PC-3 (cell line): ENCODE results near the gene EVPLL. TPM values are rescaled to one million over a fixed set of nuclear protein-coding genes. Genes with fewer than 3 reads are reported as not detected.
"Not testable (repeated sequence)": the region's sequence is repeated elsewhere in the genome, so short reads cannot be mapped to it uniquely, and the experiment has no call there.

Experiments
- ATAC-seq: fragments of 200-7000 bp; cut with Tn5 transposase; 2 replicates; pipeline ENCODE4 v1.9.1; 2020; ENCODE audit warnings: mild to moderate bottlenecking, moderate library complexity
- BruUV-seq: library from RNA; stranded (reverse); fragments of 400-500 nt; replicated peaks from 2 replicates; lab custom pipeline; 2021; lab: Mats Ljungman, UMichigan
- CTCF ChIA-PET: fragments of 300-600 bp; sonication (Branson Sonifier 250); formaldehyde crosslinking; loops from one replicate; lab custom pipeline; 2022; ENCODE audit warnings: antibody characterized with exemption; lab: Charles Lee
- POLR2A ChIA-PET: fragments of 300-600 bp; sonication (Branson Sonifier 250); formaldehyde crosslinking; loops from one replicate; lab custom pipeline; 2022; ENCODE audit warnings: antibody characterized with exemption; ENCODE audit not compliant: unreplicated experiment; lab: Charles Lee
- DNase-seq: peaks from one replicate; pipeline ENCODE4 v3.0.0-alpha.2; 2015
- H2AFZ ChIP-seq: fragments of 300-600 bp; sonication (generic); 2 replicates; pipeline ENCODE4 v1.6.0; 2016; ENCODE audit warnings: antibody characterized with exemption, low read length
- H3F3A ChIP-seq: fragments of 300-600 bp; sonication (generic); one replicate; pipeline ENCODE4 v1.6.0; 2017; ENCODE audit warnings: antibody characterized with exemption, low read length, control low read depth, mild to moderate bottlenecking; ENCODE audit not compliant: unreplicated experiment
- H3K27ac ChIP-seq: fragments of 300-600 bp; sonication (generic); 2 replicates; pipeline ENCODE4 v1.5.1; 2016; ENCODE audit warnings: mild to moderate bottlenecking, low read length
- H3K27me3 ChIP-seq: fragments of 300-600 bp; sonication (generic); 2 replicates; pipeline ENCODE4 v1.6.1; 2016; ENCODE audit warnings: low read length, mixed read lengths
- H3K36me3 ChIP-seq: fragments of 300-600 bp; sonication (generic); 2 replicates; pipeline ENCODE4 v1.6.1; 2016; ENCODE audit warnings: low read depth, mixed run types, low read length, mixed read lengths
- H3K4me1 ChIP-seq: fragments of 300-600 bp; sonication (generic); 2 replicates; pipeline ENCODE4 v1.5.1; 2016; ENCODE audit warnings: low read length; ENCODE audit not compliant: insufficient read depth
- H3K4me2 ChIP-seq: fragments of 300-600 bp; sonication (generic); 2 replicates; pipeline ENCODE4 v1.6.0; 2016; ENCODE audit warnings: low read length
- H3K4me3 ChIP-seq: fragments of 300-600 bp; sonication (generic); 2 replicates; pipeline ENCODE4 v1.5.1; 2016; ENCODE audit warnings: mild to moderate bottlenecking, low read length, mixed read lengths
- H3K79me2 ChIP-seq: fragments of 300-600 bp; sonication (generic); 2 replicates; pipeline ENCODE4 v1.6.1; 2017; ENCODE audit warnings: low read length, mixed read lengths
- H3K9ac ChIP-seq: fragments of 300-600 bp; sonication (generic); 2 replicates; pipeline ENCODE4 v1.6.0; 2016; ENCODE audit warnings: mild to moderate bottlenecking, low read length
- H3K9me2 ChIP-seq: fragments of 300-600 bp; sonication (generic); replicated peaks from 2 replicates; pipeline ENCODE4 v1.6.1; 2016; ENCODE audit warnings: mixed run types, low read length, mixed read lengths
- H3K9me3 ChIP-seq: fragments of 300-600 bp; sonication (generic); 2 replicates; pipeline ENCODE4 v1.6.1; 2016; ENCODE audit warnings: low read length, mixed read lengths
- H4K20me1 ChIP-seq: fragments of 300-600 bp; sonication (generic); 2 replicates; pipeline ENCODE4 v1.6.1; 2016; ENCODE audit warnings: low read length, mixed read lengths
- EZH2 ChIP-seq: fragments of 300-600 bp; sonication (generic); IDR thresholded peaks from one replicate; pipeline ENCODE4 v1.6.1; 2017; ENCODE audit warnings: antibody characterized with exemption, mild to moderate bottlenecking, low read length; ENCODE audit not compliant: unreplicated experiment
- EZH2phosphoT487 ChIP-seq: fragments of 300-600 bp; sonication (generic); IDR thresholded peaks from 2 replicates; pipeline ENCODE4 v1.6.1; 2018; ENCODE audit warnings: mild to moderate bottlenecking, antibody characterized with exemption, low read length, borderline replicate concordance
- intact Hi-C: fragments of 100-400 bp; cut with micrococcal nuclease; formaldehyde crosslinking; loops from 2 replicates; pipeline ENCODE4 v1.9.0; 2023
- total RNA-seq: library from RNA; depleted of rRNA; stranded (reverse); fragments of >200 nt; gene quantifications from 2 replicates; pipeline ENCODE4 v1.2.3, GENCODE V29; 2014
- TF ChIP-seq, protein P1 (sequence below): fragments of 300-600 bp; sonication (generic); conservative IDR thresholded peaks from 2 replicates; pipeline ENCODE4 v1.5.1; 2017; ENCODE audit warnings: antibody characterized with exemption, low read depth, mild to moderate bottlenecking, low read length

Gene EVPLL
- total RNA-seq, 1 experiment from 2014 or later = 1.3 TPM

DNA sequence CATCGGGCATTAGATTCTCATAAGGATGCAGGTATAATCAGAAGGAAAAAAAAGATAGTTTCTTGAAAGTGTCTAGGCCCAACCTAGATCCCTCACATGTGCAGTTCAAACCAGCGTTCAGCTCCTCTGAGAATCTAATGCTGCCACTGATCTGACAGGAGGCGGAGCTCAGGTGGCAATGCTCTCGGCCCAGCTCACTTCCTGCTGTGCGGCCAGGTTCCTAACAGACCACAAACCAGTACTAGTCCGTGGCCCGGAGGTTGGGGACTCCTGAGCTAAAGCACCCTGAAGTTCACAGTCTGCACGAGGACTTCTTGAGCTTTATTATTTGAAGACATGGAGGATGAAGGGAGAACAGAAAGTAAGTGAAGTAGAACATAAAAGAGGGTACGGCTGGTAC is 45.7 kb upstream of the EVPLL start:
- DNase-seq (no peak), ATAC-seq (no peak)
- intact Hi-C loops = no loop called here
- TF ChIP-seq, protein P1, sequence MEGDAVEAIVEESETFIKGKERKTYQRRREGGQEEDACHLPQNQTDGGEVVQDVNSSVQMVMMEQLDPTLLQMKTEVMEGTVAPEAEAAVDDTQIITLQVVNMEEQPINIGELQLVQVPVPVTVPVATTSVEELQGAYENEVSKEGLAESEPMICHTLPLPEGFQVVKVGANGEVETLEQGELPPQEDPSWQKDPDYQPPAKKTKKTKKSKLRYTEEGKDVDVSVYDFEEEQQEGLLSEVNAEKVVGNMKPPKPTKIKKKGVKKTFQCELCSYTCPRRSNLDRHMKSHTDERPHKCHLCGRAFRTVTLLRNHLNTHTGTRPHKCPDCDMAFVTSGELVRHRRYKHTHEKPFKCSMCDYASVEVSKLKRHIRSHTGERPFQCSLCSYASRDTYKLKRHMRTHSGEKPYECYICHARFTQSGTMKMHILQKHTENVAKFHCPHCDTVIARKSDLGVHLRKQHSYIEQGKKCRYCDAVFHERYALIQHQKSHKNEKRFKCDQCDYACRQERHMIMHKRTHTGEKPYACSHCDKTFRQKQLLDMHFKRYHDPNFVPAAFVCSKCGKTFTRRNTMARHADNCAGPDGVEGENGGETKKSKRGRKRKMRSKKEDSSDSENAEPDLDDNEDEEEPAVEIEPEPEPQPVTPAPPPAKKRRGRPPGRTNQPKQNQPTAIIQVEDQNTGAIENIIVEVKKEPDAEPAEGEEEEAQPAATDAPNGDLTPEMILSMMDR = no peak
- TF ChIP-seq EZH2 (no peak), EZH2phosphoT487 (no peak)
- Histone ChIP-seq H3K9me3 (no peaks in the 10 kb centered on the region), H4K20me1 (no peaks in the 10 kb centered on the region), H3K4me1 (no peaks in the 10 kb centered on the region), H3K4me3 (no peak overlapping the region), H3K9me2 (no peaks in the 10 kb centered on the region), H3K79me2 (no peaks in the 10 kb centered on the region), H3K27ac (no peak overlapping the region), H3K4me2 (no peak overlapping the region), H3K9ac (no peak overlapping the region), H3K36me3 (peaks cover 31% of the 10 kb centered on the region), H2AFZ (no peak overlapping the region), H3F3A (no peaks in the 10 kb centered on the region), H3K27me3 (no peaks in the 10 kb centered on the region)
- ChIA-PET POLR2A (no interaction called here), CTCF (no interaction called here)
- no TSS peak for BruUV-seq

DNA sequence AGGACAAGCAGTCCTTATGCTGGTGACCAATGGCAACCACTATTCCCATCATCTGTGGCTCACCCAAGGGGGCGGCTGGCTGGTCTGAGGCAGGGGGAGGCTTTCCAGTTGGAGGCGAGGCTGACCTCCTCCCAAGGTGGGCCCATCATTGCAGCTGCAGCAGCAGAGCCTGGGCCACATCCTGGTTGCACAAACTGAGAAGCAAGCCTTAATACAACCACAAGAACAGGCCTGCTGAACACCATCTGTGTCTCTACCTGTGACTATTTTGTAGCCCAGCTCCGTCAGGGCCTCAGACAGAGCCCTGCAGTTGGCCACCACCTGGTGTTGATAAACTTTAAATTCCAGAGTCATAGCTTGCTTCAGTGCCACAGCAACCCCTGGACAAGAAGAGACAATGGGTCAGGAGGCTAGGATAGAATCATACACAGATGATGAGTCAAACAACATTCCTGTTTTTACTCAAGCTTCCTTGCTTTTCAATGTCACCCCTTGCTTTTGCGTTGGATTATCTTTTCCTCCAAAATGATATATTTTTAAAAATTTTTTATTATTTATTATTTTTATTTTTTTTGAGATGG is 44.6 kb upstream of the EVPLL start:
- Histone ChIP-seq H4K20me1 (no peaks in the 10 kb centered on the region), H2AFZ (no peak overlapping the region), H3K27me3 (no peaks in the 10 kb centered on the region), H3K36me3 (peaks cover 27% of the 10 kb centered on the region), H3K9me3 (no peaks in the 10 kb centered on the region), H3K27ac (no peak overlapping the region), H3K9ac (no peak overlapping the region), H3F3A (no peaks in the 10 kb centered on the region), H3K4me2 (no peak overlapping the region), H3K4me1 (no peaks in the 10 kb centered on the region), H3K79me2 (no peaks in the 10 kb centered on the region), H3K4me3 (no peak overlapping the region), H3K9me2 (no peaks in the 10 kb centered on the region)
- CTCF ChIA-PET = no interaction called here
- no peak for TF ChIP-seq EZH2phosphoT487
- TF ChIP-seq EZH2 = no peak
- TF ChIP-seq, protein P1 = no peak
- ATAC-seq (no peak), DNase-seq (no peak)
- no TSS peak for BruUV-seq
- POLR2A ChIA-PET = no interaction called here
- intact Hi-C loops = no loop called here

DNA sequence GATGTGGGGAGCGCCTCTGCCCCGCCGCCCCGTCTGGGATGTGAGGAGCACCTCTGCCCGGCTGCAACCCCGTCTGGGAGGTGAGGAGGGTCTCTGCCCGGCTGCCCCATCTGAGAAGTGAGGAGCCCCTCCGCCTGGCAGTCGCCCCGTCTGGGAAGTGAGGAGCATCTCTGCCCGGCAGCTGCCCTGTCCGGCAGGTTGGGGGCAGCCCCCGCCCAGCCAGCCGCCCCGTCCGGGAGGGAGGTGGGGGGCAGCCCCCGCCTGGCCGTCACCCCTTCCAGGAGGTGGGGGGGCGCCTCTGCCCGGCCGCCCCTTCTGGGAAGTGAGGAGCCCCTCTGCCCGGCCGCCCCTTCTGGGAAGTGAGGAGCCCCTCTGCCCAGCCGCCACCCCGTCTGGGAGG is 39.4 kb upstream of the EVPLL start:
- H4K20me1 ChIP-seq, H3K4me3 ChIP-seq, H3F3A ChIP-seq, H3K9me3 ChIP-seq, H3K4me2 ChIP-seq, H3K79me2 ChIP-seq, POLR2A ChIA-PET, BruUV-seq, H3K27ac ChIP-seq, ATAC-seq, CTCF ChIA-PET, H3K9ac ChIP-seq, DNase-seq, H3K27me3 ChIP-seq, H3K4me1 ChIP-seq, intact Hi-C loops, H2AFZ ChIP-seq, H3K9me2 ChIP-seq: not testable (repeated sequence)
- peaks cover 40% of the 10 kb centered on the region for H3K36me3 ChIP-seq
